ENCODE results near the gene NPHS2.

Gene NPHS2

DNA sequence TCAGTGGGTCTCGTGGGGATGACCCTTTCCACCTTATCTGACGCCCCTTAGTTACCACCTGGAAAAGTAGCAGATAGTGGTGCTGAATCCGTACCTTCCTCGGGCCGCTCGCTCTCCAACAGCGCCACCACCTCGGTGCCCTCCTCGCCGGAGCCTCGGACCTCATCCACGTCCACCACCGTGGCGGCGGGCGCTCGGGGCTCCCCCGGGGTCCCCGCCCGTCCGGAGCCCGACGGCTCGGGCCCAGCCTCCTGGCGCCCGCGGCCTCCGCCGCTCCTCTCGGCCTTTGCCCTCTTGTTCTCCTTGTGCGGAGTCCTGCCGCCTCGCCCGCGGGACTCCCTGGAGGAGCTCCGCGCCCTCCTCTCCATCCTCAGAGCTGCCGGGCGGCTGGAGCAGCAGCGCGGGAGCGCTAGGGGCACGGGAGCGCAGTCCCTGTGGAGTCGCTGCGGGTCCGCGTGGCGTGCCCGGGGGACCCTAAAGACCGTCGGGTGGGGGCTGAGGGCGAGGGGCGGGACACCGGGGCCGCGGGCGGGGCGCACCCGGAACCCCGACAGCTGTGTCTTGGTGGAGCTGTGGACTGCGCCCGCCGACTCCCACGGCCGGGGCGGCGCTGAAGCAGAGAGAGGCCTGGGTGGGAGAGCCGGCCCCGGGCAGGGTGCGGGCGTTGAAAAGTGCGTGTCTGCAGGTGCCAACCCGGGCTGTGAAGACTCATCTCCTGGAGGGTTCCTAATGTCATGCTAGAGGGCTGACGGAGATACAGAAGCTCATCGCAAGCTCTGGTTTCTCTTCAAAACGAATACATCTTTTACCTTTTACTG is at the start of gene NPHS2:
NPHS2 (minus strand) TSS at position 452 of the 818 bp plus-strand sequence; CDS start at position 368, 84 bp downstream.
- no peak for DNase-seq

DNA sequence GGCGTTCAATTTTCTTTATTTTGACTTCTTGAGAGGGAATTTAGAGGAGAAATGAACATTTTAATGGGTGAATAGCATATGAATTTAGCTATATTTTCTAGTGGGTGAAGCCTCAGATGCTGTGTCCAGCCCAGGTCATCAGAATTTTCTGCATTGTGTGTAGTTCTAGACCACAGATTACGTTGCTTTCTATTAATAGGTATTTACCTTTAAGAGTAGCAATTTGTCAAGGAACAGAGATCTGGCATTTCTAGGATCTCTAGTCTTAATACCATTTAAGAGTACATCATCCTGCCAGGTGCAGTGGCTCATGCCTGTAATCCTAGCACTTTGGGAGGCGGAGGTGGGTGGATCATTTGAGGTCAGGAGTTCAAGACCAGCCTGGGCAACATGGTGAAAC is 36.6 kb upstream of the NPHS2 start:
- DNase-seq: no peak

DNA sequence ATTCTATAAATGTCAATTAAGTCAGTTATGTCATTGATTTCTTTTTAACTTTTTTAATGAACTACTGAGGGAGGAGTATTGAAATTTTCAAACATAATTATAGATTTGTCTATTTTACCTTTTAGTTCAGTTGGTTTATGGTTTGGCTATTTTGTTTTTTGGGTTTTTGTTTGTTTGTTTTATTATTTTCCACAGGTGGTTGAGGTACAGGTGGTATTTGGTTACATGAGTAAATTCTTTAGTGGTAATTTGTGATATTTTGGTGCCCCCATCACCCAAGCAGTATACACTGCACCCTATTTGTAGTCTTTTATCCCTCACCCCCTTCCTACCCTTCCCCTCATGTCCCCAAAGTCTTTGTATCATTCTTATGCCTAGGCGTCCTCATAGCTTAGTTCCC is 25.3 kb upstream of the NPHS2 start:
- DNase-seq: no peak

DNA sequence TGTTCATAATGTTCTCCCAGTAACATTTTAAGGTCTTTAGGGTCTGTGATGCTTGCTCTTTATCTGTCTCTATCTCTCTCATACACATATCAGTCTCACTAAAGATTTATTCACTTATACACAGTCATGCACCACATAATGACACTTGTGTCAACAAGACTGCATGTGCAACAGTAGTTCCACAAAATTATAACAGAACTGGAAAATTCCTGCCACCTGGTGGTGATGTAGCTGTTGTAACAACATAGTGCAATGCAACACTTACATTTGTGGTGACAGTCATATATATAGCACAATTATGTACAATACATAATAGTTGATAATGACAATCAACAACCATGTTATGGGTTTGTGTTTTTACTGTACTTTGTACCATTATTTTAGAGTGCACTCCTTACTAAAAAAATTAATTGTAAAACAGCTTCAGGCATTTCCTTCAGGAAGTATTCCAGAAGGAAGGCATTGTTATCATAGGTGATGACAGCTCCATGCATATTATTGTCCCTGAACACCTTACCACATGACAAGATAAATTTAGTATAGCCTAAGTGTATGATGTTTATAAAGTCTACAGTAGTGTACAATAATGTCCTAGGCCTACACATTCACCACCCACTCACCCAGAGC is 24.0 kb upstream of the NPHS2 start:
- DNase-seq: peak; percentile 47

DNA sequence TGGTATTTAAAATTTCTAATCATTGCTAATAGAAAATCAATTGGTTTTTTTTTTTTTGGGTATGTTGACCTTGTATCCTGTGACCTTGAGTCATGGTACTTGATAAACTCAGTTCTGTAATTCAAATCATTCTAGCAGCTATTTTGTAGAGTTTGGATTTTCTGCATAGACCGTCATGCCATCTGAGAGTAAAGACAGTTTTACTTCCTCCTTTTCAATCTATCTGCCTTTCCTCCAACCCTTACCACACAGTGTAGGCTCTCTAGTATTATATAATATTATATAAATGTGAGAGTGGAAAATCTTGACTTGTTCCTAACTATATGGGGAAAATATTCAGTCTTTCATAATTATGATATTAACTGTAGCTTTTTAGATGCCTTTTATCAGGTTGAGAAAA is 22.9 kb upstream of the NPHS2 start:
- no peak for DNase-seq

DNA sequence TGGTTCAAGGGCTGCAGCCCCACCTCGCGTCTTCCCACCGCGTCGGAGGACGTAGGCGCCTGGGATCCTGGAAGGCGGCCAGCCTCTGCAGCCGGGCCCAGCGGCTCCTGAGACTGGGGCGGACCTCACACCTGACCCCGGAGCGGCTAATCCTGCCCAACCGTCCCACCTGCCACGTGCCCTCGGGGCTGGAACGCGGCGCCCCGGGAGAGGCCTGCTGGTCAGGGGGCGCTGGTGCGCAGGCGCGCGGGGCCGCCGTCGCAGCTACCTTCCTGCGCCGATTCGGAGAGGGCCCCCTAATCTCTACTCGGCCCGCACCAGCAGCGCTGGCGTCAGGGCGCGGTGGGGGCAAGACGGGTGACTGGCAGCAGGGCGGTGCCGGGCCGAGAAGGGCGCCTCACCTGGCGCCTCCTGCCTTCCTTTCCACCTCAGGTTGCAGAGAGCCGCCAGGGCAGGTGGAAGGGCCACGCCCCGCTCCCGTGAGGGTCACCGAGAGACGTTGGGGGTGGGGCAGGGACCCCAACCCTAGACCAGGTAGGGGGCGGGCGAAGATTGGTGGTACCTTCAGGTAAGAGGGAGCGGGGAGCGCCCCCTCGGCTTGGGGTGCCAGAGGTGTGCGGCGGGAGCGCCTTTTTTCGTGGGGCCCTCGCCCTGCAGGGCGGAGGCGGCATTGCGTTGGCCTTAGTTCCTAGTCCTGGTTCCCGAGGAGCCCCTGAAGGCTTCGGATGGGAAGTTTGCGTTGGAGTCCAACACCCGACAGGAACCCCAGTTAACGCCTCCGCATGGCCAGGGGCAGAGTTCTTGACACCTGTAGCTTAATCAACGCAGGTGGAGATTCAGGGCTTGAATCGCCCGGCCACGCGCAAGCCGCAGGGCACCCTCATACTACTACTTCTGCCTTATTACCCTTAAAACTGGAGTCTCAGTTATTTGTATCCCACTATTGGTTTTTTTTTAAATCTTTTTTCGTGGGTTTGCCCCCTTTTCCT is 16.1 kb upstream of the NPHS2 start, which contains the start of gene TDRD5:
TDRD5 (plus strand) TSS at position 241 of the 989 bp plus-strand sequence. CDS start 784 bp downstream, outside the sequence.
- no peak for DNase-seq

DNA sequence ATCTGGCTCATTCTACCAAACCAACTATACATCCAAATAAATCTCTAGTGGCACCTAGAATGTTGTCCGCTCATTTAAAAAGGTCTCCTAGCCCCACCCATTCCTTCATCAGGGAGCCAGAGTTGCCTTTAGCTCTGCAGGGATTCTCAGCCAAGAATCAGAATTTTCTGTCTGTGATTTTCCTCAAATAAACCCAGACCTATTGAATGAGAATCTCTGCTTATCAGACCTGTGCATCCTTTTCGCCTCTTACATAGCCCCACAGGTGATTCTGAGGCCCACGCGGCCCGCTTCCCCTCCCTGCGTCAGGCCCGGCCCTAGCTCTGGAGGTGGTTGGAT is 15.5 kb upstream of the NPHS2 start:
- no peak for DNase-seq

DNA sequence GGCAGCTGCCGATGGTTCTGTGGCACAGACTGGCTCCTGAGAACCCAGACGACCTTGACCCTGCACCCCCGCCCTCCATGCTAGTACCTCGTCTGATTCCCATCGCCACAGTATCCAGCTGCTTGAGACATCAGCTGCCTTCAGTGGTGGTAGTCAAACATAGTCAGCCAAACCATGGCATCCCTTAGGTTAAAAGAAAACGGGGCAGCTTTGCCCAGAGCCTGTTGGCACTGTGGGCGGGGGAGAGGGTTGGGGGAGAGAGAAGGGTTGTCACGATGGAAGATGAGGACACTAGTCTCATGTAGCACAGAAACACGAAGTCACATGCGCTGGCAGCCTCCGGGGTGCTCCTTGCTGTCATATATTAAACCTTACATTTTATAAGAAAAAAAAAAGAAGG is 14.9 kb upstream of the NPHS2 start:
- DNase-seq: no peak

DNA sequence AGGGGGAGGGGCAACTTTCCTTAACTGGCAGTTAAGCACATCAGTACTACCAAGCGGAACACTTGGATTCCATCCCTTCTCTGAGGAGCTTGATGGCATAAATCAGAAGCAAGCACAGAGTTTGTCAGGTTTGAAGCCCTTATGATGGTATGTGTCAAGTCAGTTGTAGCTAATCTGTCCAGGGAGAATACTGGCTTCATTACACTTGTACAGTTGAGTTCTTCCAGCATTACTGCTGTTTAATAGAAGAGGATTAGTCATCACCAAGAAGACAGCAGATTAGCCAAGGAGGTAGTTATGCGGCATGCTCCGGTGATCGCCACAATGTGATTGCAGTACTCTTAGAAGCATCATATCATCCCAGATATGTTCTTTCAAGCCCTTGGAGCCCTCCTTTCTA is 13.8 kb upstream of the NPHS2 start:
- DNase-seq: no peak

DNA sequence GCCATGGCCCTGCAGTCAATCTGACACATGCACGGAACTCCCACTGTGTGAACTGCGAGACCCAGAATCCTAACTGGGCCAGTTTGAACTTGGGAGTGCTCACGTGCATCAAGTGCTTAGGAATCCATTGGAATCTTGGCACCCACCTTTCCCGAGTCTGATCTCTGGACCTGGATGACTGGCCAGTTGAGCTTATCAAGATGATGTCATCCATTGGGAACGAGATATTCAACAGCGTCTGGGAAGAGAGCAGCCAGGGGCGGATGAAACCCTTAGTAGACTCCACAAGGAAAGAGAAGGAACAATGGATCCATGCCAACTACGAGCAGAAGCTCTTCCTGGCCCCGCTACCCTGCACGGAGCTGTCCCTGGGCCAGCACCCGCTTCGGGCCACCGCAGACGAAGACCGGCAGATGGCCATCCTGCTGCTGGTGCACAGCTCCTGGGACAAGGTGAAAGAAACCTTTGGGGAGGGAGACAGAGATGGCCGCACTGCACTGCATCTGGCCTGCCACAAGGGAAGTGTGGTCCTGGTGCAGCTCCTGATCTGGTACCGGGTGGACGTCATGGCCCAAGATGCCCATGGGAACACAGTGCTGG is 12.8 kb upstream of the NPHS2 start:
- no peak for DNase-seq

DNA sequence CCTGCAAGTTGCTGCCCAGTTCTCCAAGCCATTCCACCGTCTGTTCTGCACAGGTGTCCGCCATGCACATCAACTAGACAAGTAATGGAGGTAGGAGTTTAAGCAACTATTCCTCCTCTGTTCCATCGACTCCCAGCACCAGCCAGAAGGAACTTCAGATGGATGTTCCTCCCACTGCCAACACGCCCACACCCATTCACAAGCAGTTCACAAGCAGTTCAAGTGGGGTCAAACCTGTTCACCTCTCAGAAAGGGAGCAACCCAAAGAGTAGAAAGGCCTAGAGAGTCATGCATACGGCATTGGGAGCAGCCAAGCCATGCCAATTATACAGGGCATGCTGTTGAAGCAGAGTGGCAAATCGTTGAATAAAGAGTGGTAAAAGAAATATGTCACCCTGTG is 11.6 kb upstream of the NPHS2 start:
- DNase-seq: no peak

DNA sequence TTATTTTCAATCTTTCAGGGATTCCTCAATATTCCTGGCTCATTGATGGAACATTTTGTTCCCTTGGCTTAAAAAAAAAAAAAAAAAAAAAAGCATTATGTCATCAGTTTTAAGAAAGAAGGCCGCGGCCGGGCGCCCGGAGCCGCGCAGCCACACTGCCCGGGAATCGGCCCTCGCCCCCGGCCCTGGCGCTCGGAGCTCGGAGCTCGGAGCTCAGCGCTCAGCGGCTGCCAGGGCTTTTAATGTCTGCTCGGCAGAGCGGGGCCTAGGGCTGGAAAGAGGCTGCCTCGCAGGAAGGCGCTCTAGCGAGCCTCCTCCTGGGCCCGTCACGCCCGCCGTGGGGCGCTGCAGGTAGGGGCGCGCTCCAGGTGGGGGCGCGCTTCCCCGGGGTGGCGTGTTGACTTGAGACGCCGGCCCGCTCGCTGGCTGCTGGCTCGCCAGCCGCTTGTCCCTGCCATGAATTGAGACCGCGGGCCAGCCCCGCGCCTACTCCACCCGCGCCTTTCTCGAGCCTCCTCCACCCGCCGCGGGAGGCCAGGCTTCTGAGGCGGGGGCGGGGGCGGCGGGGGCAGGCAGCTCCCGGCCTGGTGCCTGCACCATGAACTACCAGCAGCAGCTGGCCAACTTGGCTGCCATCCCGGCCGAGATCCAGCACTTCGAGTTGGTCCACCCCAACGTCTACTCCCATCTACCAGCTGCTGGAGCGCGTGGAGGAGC is 10.5 kb upstream of the NPHS2 start:
- DNase-seq: peak; percentile 80

DNA sequence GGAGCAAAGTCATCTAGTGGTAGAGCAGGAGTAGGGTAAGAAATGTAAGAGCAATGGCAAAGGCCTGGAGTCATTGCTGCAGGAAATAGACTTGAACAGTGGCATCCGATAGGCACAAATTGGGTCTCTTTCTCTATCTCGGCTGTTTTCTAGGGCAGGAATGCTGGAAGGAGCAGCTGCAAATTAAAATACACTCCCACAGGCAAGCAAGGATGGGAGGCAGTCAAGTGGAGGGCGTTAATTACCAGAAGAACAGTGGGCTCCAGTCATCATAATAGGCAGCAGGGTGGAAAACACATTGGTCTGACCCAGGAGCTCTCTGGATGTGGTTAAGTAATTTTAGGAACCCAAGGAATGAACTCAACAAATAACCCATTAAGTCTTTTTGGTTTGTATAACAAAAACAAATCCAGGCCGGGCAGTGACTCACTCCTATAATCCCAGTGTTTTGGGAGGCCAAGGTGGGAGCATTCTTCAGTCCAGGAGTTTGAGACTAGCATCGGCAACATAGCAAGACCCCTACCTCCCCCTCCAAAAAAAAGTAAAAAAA is 8.1 kb upstream of the NPHS2 start:
- DNase-seq: no peak

DNA sequence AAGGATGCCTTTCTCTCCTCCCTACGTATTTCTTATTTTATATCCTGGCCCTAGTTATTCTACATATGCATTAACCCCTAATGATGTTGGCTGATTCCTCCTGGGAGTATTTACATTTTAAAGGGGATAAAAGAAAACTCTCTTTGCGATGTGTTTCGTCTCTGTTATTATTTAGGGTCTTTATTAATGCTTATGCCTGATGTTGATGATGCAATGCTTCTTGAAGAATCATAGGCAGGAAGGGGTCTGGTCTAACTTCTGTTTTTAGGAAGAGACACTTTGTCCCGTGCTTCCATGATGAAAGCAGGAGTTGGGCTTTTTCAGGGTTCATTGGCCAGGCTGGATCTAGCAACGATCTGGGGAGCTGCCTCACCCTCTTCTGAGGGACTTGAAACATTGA is 761 bp upstream of the NPHS2 start:
- no peak for DNase-seq

DNA sequence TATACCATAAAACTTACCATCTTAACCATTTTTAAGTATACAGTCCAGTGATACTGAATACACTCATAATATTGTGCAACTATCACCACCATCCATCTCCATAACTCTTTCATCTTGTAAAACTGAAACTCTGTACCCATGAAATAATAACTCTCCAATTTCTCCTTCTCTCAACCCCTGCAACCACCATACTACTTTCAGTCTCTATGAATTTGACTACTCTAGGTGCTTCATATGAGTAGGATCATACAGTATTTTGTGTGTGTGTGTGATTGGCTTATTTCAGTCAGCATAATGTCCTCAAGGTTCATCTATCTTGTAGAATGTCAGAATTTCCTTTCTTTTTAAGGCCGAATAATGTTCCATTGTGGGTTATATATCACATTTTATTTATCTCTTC is 17.7 kb downstream of the NPHS2 start:
- no peak for DNase-seq

DNA sequence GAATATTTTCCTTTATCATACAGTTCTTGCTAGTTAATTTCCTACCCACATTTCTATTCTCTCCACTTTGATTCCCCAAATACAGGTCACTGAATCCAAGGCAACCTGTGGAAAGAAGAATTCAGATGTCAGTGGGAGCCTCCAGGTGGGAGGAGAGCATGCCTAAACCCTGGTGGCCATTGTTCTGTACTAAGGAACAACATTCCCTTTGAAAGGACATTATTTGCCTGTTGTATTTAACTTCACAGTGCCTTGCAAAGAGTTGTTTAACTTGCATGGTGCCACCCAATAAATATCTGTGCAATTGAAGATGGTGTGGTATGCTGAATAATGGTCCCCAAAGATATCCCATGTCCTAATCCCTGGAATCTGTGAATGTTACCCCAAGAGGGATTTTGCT is 21.3 kb downstream of the NPHS2 start:
- DNase-seq: no peak

DNA sequence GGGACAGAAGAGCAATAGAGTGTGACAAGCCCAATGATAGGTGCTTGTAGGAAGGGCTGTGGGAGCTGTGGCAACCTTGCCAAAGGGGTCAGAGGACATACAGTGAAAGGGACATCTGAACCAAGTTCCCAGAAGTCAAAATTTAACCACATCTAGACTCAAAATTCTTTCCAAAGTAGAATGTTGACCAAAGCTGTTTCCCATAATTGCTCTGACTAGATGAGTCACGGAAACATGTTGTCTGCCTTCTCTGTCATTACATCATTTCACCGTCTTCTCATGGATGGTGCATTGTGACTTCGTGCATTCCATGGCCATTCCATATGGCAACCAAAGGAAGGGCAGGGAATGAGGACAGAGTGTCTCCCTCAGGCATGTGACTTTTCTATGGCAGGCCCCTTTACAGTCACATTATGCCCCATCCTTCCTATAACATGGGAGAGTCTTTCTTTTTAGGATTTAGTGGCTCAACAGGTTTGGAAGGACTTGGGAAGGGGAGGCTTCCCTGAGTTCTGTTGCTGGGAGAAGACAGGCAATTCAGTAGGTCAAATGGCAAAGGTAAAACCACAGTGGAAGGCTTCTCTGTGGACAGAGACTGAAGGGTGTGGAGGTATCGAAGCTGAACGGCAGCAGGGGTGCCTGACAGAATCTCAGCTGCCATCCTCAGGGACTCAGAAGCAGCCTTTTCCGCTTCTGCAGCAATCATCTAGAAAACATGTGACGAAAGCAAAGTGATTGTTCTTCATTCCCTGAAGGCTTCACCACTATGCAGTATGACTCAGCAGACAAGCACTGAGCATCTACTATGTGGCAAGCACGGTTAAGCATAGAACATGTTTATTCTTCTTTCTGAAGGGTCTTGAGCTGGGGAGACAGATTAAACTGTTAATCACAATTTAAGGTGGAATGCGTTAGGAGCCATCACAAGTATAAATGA is 24.7 kb downstream of the NPHS2 start:
- DNase-seq: no peak

DNA sequence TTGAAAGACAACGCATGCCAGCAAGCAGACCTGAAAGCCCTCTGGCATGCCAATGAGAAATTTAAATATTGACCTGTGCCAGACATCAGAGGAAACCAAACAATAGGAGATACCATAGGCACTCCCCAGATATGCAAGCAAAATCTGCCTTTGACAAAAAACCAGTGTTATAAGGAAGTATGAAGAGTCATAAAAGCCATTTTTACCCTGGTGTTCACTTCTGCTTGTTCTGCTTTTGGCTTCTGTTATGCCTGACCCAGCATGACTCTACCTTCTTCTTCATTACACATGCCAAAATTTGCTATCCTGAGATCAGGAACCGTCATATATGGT is 26.4 kb downstream of the NPHS2 start:
- DNase-seq: no peak

DNA sequence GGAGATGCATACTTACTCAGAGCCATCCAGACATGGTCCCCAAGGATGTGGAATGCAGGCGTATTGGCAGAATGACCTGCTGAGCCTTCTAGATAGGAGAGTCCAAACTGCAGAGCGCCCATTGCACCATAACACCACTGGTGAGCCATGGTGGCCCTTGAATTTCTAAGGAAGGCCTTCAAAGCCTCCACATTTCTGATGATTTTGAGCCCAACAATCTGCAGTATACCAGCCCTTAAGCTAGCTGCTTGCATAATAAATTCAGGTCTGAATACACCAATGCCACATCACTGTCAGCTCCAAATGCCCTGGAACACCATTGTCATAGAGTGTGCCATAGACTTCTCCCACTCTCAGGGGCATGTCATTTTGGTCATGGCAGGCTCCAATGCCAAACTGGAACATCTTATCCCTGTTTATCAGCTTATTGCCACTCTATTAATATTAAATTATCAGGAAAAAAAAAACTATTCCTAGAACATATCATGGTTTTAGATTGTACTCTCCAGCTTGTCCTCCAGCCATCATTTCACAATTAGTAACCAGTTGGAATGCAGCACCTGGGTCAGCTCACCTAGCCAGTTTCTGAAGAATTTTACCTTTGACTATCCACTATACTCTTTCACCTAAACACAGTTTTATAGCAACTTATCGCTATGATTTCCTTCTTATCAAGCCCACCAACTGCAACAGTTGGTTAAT is 26.9 kb downstream of the NPHS2 start:
- no peak for DNase-seq

DNA sequence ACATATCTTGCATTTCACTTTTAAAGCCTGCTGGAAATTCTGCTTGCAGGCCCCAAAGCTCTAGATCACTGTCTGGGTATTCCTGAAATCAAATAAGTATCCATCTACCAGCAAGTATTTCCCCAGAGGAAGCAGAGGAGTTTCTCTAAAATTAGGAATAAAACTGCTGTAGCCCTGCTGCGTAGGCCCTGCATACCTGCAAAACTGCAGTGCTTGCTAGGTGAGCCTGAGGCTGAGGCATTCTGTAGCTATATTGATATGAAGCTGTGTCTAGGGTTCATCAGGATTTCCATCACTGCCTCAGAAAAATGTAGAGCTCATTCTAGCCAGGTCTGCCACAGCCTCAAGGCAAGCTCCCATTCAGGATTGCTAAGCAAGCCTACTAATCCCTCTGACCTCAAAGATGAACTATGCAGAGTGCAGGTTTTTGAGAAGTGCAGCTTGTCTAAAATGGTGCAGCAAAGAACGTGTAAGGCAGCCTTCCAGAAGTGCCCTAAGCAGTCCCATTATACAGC is 28.7 kb downstream of the NPHS2 start:
- DNase-seq: no peak

Measured in NCI-H1092 treated with DMSO at 0.1 percent for 48 hours (cell line).